Upper lobe of right lung (tissue), 1 donor: ENCODE data around the gene NYNRIN. TPM values are rescaled to one million over a fixed set of nuclear protein-coding genes. Genes with fewer than 3 reads are reported as not detected.

ENCODE experiments used
- ATAC-seq: fragments of 200-7000 bp; cut with Tn5 transposase; one replicate; pipeline ENCODE4 v1.9.1; 2020; ENCODE audit warnings: mild to moderate bottlenecking, moderate library complexity
- DNase-seq: peaks from one replicate; pipeline ENCODE4 v3.0.0-alpha.2; 2020
- H3K27ac ChIP-seq: fragments of 200-600 bp; one replicate; pipeline ENCODE4 v1.8.0; 2022
- H3K27me3 ChIP-seq: fragments of 200-600 bp; one replicate; pipeline ENCODE4 v1.8.0; 2022; ENCODE audit warnings: mild to moderate bottlenecking
- H3K36me3 ChIP-seq: fragments of 200-600 bp; one replicate; pipeline ENCODE4 v1.8.0; 2022
- H3K4me1 ChIP-seq: fragments of 200-600 bp; one replicate; pipeline ENCODE4 v1.8.0; 2022
- H3K4me3 ChIP-seq: fragments of 200-600 bp; one replicate; pipeline ENCODE4 v1.8.0; 2022; ENCODE audit warnings: mild to moderate bottlenecking
- H3K9me3 ChIP-seq: fragments of 200-600 bp; one replicate; pipeline ENCODE4 v1.8.0; 2022
- CTCF ChIP-seq: fragments of 200-600 bp; IDR thresholded peaks from one replicate; pipeline ENCODE4 v1.8.0; 2022; ENCODE audit warnings: antibody characterized with exemption
- intact Hi-C: fragments of 100-400 bp; cut with DNase I; formaldehyde crosslinking; loops from one replicate; pipeline ENCODE4 v1.11.0; 2022
- total RNA-seq: library from RNA; stranded (reverse); fragmentation: NEBNext Ultra II Directional; extraction: Animal tissue kit (Norgen Biotek cat#: 25700); gene quantifications from one replicate; pipeline ENCODE4 v1.2.1, GENCODE V29; 2021
- donor health status: DM: no; HTN: yes; CAD: no; lungs with severe emphysema.

Gene NYNRIN
- total RNA-seq, 1 donor from 2014 or later, result 16.6 TPM

- Histone ChIP-seq H3K36me3 (no peaks in the 10 kb centered on the region), H3K4me3 (no peak overlapping the region), H3K4me1 (peaks cover 23% of the 10 kb centered on the region), H3K27me3 (no peaks in the 10 kb centered on the region), H3K27ac (peak overlapping the region; percentile 20), H3K9me3 (no peaks in the 10 kb centered on the region)
- ATAC-seq (no peak), DNase-seq (no peak)
- intact Hi-C loops, result loop anchor here (5.0 kb wide), 1 partner anchor 62 kb away; the partner anchor contains the start of genes CBLN3 and KHNYN
- TF ChIP-seq CTCF, result no peak
Measured at GRCh38 chr14:24364841-24365240, 34.0 kb upstream of the NYNRIN start.

- H3K9me3 ChIP-seq, result no peaks in the 10 kb centered on the region
- DNase-seq, result peak; percentile 89
- peak; percentile 75 for ATAC-seq
- peak; percentile 88 for TF ChIP-seq CTCF
- peaks cover 23% of the 10 kb centered on the region for H3K4me1 ChIP-seq
- no peaks in the 10 kb centered on the region for H3K27me3 ChIP-seq
- no peaks in the 10 kb centered on the region for H3K36me3 ChIP-seq
- intact Hi-C loops, result loop anchor here (5.0 kb wide), 1 partner anchor 61 kb away; the partner anchor contains the start of genes CBLN3 and KHNYN
- H3K4me3 ChIP-seq, result peak overlapping the region; percentile 56
- peak overlapping the region; percentile 83 for H3K27ac ChIP-seq
Measured at GRCh38 chr14:24365600-24366412, 33.0 kb upstream of the NYNRIN start.

DNA sequence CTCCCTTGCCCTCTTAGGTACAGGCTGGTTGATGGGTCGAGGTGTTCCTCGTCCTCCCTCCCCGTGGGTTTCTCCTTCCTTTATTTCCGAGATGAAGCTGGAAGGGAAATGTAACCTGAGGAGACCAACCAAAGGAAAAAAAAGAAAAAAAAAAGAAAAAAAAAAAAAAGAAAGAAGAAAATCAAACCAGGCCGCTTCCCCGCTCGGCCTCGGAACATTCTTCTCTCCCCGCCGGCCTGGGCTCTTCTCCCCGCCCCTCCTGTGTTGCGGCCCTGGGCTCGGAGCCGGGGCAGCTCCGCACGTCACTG lies 32.4 kb upstream of the NYNRIN start:
- H3K27ac ChIP-seq, result peak overlapping the region; percentile 83
- peaks cover 23% of the 10 kb centered on the region for H3K4me1 ChIP-seq
- no peaks in the 10 kb centered on the region for H3K9me3 ChIP-seq
- intact Hi-C loops, result loop anchor here (5.0 kb wide), 1 partner anchor 61 kb away; the partner anchor contains the start of genes CBLN3 and KHNYN
- H3K4me3 ChIP-seq, result peak overlapping the region; percentile 56
- TF ChIP-seq CTCF, result no peak
- DNase-seq (no peak), ATAC-seq (no peak)
- no peaks in the 10 kb centered on the region for H3K27me3 ChIP-seq
- H3K36me3 ChIP-seq, result no peaks in the 10 kb centered on the region

GRCh38 chr14:24366721-24367513 lies 31.9 kb upstream of the NYNRIN start:
- ATAC-seq, result peak; percentile 86
- Histone ChIP-seq H3K4me1 (peaks cover 23% of the 10 kb centered on the region), H3K9me3 (no peaks in the 10 kb centered on the region), H3K36me3 (no peaks in the 10 kb centered on the region), H3K27me3 (no peaks in the 10 kb centered on the region), H3K4me3 (peak overlapping the region; percentile 56), H3K27ac (peak overlapping the region; percentile 83)
- intact Hi-C loops, result loop anchor here (5.0 kb wide), 1 partner anchor 60 kb away; the partner anchor contains the start of genes CBLN3 and KHNYN
- peak; percentile 95 for DNase-seq
- no peak for TF ChIP-seq CTCF

DNA sequence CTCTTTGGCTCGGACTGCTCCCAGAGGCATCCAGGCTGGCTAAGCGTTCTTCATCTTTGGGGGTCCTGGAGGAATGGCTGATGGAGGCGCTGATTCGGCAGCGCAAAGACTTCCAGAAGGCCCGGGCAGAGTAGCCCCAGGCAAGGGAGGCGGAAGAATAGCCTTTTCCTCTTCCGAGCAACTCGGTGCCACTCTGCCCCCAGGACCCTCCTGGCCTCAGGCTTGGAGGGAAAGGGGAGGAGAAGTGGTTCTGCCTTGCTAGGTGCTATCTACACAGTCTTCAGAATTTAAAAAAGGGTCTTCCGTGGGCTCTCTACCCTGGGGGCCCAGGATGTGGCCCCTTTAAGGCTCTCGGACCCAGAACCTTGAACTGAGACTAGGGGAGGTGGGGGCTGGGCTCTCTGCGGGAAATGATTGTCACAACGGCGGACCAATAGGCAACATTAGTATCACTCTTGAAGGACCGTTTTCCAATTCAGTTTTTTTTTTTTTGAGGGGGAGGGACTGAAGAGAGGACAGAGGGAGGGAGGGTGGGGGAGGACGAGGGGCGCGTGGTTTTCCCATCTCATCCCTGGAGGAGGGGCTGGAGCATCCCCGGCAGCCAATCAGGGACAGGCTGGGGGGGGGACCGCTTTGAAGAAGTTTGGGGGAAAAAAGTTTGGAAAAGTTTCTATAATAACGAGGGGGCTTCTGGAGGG lies 31.1 kb upstream of the NYNRIN start, which contains the start of gene NFATC4:
TSS of gene NFATC4 (plus strand) at position 671 of the 698 bp plus-strand sequence. CDS start 157 bp downstream, outside the sequence.
- ATAC-seq (peak; percentile 2), DNase-seq (no peak)
- no peaks in the 10 kb centered on the region for H3K36me3 ChIP-seq
- H3K4me1 ChIP-seq, result peaks cover 23% of the 10 kb centered on the region
- H3K27ac ChIP-seq, result peak within 1 kb of the TSS; percentile 83
- H3K4me3 ChIP-seq, result peak within 1 kb of the TSS; percentile 56
- TF ChIP-seq CTCF, result no peak
- intact Hi-C loops, result loop anchor here (5.0 kb wide), 1 partner anchor 60 kb away; the partner anchor contains the start of genes CBLN3 and KHNYN
- no peaks in the 10 kb centered on the region for H3K27me3 ChIP-seq
- no peaks in the 10 kb centered on the region for H3K9me3 ChIP-seq
